Endothelial cell (in vitro differentiated cells): ENCODE data around the gene KCNQ1. TPM values are rescaled to one million over a fixed set of nuclear protein-coding genes. Genes with fewer than 3 reads are reported as not detected.

Experiments
- DNase-seq: peaks from one replicate; pipeline ENCODE4 v3.0.0; 2021; ENCODE audit warnings: low spot score
- H3K27ac Mint-ChIP-seq: one replicate; pipeline ENCODE4 v1.8.0; 2021; ENCODE audit warnings: mixed read lengths, inconsistent platforms; ENCODE audit not compliant: unreplicated experiment
- H3K27me3 Mint-ChIP-seq: one replicate; pipeline ENCODE4 v1.8.0; 2021; ENCODE audit warnings: mild to moderate bottlenecking, moderate library complexity, mixed read lengths, inconsistent platforms; ENCODE audit not compliant: unreplicated experiment
- H3K36me3 Mint-ChIP-seq: one replicate; pipeline ENCODE4 v1.8.0; 2021; ENCODE audit warnings: mild to moderate bottlenecking, low read depth, mixed read lengths, inconsistent platforms; ENCODE audit not compliant: unreplicated experiment
- H3K4me1 Mint-ChIP-seq: one replicate; pipeline ENCODE4 v1.8.0; 2021; ENCODE audit warnings: mild to moderate bottlenecking, mixed read lengths, inconsistent platforms; ENCODE audit not compliant: unreplicated experiment
- H3K4me3 Mint-ChIP-seq: one replicate; pipeline ENCODE4 v1.8.0; 2021; ENCODE audit warnings: mild to moderate bottlenecking, mixed read lengths, inconsistent platforms; ENCODE audit not compliant: unreplicated experiment
- H3K9me3 Mint-ChIP-seq: one replicate; pipeline ENCODE4 v1.8.0; 2021; ENCODE audit warnings: mixed read lengths, inconsistent platforms; ENCODE audit not compliant: unreplicated experiment
- total RNA-seq: library from RNA; stranded (reverse); fragmentation: NEBNext Ultra II Directional; extraction: Animal tissue kit (Norgen Biotek cat#: 25700); gene quantifications from one replicate; pipeline ENCODE4 v1.2.1, GENCODE V29; 2021; ENCODE audit not compliant: unreplicated experiment
- TF ChIP-seq, protein P1 (sequence below): fragments of 200-600 bp; sonication (generic); IDR thresholded peaks from one replicate; pipeline ENCODE4 v1.5.0; 2021; ENCODE audit warnings: antibody characterized with exemption; ENCODE audit not compliant: unreplicated experiment

KCNQ1 gene
- total RNA-seq, 1 donor from 2014 or later, result 35.3 TPM

DNA sequence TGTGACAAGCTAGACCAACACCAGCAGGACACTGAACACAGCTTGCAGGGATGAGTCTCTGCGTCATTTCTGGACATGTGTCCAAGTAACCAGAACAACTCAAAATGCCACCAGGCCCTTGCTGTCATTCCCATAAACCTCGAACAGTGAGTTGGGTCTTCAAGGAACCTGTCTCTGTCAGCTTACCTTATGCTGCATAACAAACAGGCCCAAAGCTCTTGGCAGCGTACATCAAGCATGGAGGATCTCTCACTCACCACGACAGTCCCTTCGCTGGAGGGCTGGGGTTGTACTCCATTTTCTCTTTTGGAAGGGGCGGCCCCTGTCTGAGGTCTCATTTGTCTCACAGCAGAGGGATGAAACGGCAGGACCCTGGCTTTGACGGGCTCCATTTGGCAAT lies 434.0 kb downstream of the KCNQ1 start:
- no peaks in the 10 kb centered on the region for H3K4me1 Mint-ChIP-seq
- H3K4me3 Mint-ChIP-seq, result no peak overlapping the region
- no peak overlapping the region for H3K27ac Mint-ChIP-seq

GRCh38 chr11:2880646-2881045 lies 435.8 kb downstream of the KCNQ1 start:
- TF ChIP-seq, protein P1, sequence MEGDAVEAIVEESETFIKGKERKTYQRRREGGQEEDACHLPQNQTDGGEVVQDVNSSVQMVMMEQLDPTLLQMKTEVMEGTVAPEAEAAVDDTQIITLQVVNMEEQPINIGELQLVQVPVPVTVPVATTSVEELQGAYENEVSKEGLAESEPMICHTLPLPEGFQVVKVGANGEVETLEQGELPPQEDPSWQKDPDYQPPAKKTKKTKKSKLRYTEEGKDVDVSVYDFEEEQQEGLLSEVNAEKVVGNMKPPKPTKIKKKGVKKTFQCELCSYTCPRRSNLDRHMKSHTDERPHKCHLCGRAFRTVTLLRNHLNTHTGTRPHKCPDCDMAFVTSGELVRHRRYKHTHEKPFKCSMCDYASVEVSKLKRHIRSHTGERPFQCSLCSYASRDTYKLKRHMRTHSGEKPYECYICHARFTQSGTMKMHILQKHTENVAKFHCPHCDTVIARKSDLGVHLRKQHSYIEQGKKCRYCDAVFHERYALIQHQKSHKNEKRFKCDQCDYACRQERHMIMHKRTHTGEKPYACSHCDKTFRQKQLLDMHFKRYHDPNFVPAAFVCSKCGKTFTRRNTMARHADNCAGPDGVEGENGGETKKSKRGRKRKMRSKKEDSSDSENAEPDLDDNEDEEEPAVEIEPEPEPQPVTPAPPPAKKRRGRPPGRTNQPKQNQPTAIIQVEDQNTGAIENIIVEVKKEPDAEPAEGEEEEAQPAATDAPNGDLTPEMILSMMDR, result no peak
- no peaks in the 10 kb centered on the region for H3K4me1 Mint-ChIP-seq
- peaks cover 3% of the 10 kb centered on the region for H3K9me3 Mint-ChIP-seq
- H3K27me3 Mint-ChIP-seq, result peaks cover 17% of the 10 kb centered on the region
- H3K36me3 Mint-ChIP-seq, result no peaks in the 10 kb centered on the region
- H3K4me3 Mint-ChIP-seq, result no peak overlapping the region
- H3K27ac Mint-ChIP-seq, result no peak overlapping the region
- DNase-seq, result no peak

More for the DNA sequence above, 434.0 kb downstream of the KCNQ1 start:
- Mint-ChIP-seq H3K27me3 (peaks cover 18% of the 10 kb centered on the region), H3K36me3 (no peaks in the 10 kb centered on the region), H3K9me3 (peaks cover 9% of the 10 kb centered on the region)
- no peak for DNase-seq
- TF ChIP-seq, protein P1, result no peak

DNA sequence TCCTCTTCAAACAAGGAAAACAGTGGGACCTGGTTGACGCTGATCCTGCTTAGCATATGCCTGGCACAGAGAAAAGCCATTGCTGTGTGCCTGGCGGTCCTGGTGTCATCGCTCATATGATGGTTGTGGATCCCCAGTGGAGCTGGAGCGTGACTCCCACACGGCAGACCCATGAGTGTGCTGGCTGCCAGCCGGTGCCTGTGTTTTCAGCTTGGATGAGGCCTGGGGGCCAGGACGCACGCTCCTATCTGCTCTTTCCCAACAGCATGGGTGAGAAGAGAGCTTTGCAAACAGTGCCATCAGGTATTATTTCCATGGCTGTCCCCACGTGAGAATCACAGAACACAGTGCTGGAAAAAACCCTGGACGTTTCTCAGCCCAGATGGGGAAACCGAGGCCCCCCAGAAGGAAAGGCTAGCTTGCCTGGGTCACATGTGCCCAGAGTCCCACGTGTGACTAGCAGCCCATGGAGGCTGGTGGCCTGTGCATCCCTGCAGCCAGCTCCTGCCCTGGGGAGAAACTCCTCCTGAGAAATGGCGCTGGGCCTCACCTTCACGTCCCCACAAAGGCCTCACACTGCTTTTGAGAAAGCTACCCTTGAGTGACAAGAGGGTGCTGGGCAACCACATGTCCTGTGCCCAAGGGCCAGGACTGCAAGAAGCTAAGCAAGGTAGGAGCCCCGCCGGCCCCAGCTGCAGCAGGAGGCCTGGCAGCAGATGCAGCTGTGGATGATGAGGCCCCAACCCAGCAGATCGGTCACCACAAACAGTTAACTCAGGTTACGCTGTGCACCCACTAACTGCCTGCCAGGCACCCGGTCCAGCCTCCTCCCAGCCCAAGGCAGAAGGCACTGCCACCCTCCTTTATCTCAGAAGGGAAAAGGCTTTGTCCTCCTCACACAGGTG lies 436.5 kb downstream of the KCNQ1 start:
- no peaks in the 10 kb centered on the region for H3K9me3 Mint-ChIP-seq

GRCh38 chr11:2881981-2882375 lies 437.2 kb downstream of the KCNQ1 start:
- no peaks in the 10 kb centered on the region for H3K36me3 Mint-ChIP-seq
- peaks cover 4% of the 10 kb centered on the region for H3K4me1 Mint-ChIP-seq
- TF ChIP-seq, protein P1, result no peak
- no peak overlapping the region for H3K27ac Mint-ChIP-seq
- H3K9me3 Mint-ChIP-seq, result no peaks in the 10 kb centered on the region
- no peak overlapping the region for H3K4me3 Mint-ChIP-seq
- H3K27me3 Mint-ChIP-seq, result peaks cover 20% of the 10 kb centered on the region
- DNase-seq, result no peak

More for the DNA sequence above, 436.5 kb downstream of the KCNQ1 start:
- H3K4me1 Mint-ChIP-seq, result no peaks in the 10 kb centered on the region
- DNase-seq, result no peak
- no peaks in the 10 kb centered on the region for H3K36me3 Mint-ChIP-seq
- TF ChIP-seq, protein P1, result no peak
- H3K27ac Mint-ChIP-seq, result no peak overlapping the region
- no peak overlapping the region for H3K4me3 Mint-ChIP-seq
- H3K27me3 Mint-ChIP-seq, result peaks cover 17% of the 10 kb centered on the region
